ENCODE data around the gene PHF5A.
A peak's percentile ranks its signal among the peaks of the same experiment; 100 is the strongest.

PHF5A gene

DNA sequence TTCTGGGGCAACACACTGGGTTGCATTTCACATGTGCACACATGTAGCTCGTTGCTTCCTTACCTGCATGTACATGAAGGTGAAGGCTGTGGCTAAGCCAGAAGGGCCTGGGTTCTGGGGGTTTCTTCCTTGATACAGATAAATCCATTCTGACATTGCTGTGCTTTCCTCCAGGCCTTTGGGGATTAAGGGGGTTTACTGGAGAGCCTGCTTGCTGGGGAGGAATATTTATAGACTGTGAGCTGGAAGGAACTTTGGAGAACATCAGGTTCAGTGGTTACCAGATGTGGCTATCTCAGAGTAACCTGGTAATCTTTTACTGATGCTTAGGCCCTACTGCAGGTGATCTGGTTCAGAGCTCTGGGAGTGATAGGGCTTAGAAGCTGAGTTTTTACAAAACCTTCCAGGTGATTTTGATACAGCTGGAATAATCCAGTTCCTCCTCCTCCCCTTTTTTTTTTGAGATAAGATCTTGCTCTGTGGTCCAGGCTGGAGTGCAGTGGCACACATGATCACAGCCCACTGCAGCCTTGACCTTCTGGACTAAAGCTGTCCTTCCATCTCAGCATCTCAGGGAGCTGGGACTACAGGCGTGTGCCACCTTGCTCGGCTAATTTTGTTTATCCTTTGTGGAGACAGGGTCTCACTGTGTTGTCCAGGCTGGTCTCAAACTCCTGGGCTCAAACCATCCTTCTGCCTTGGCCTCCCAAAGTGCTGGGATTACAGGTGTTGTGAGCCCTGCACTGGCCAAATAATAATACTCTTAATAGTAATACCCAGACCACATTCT lies 20.3 kb upstream of the PHF5A start:
- DNase-seq, result no peak

DNA sequence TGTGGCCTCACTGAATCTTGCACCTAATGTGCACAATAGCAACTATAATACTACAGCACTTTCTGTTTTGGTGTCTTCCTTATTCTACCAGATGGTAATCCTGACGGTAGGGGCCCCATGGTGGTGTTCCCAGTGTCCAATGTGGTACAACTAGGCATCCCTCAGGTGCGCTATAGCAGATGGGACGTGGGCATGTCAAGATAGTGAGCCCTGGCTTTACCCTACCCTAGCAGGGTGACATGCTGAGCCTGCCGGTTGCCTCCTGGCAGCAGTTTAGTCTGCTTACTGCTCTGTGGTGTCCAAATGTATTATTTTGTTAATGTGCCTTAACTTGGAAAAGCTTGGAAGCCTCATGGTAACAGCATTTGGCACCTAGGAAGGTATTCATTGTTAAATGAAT lies 19.6 kb upstream of the PHF5A start:
- no peak for DNase-seq

- DNase-seq, result no peak
These were observed 18.8 kb upstream of the PHF5A start for GRCh38 chr22:41487037-41487935.

DNA sequence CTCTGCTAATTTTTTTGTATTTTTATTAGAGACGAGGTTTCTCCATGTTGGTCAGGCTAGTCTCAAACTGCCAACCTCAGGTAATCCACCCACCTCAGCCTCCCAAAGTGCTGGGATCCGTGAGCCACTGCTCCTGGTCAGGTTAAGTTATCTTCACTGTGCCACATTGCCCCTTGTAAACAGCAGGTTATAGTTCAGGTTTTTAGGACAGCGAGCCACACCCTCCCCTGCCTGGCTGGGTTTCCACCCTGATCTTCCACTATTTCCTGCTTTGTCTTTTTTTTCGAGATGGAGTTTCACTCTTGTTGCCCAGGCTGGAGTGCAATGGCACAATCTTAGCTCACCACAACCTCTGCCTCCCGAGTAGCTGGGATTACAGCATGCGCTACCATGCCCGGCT lies 16.5 kb upstream of the PHF5A start:
- DNase-seq, result no peak

- no peak for DNase-seq
These were observed 13.9 kb upstream of the PHF5A start for GRCh38 chr22:41482319-41482935.

GRCh38 chr22:41481925-41482318 lies 13.4 kb upstream of the PHF5A start:
- peak in 1 of 58 donors; percentile 13 for DNase-seq

- DNase-seq, result peak in 12 of 58 donors; percentile 8 to 54 (median 30)
These were observed 12.8 kb upstream of the PHF5A start for GRCh38 chr22:41481131-41481830.

GRCh38 chr22:41480397-41480735 lies 11.9 kb upstream of the PHF5A start:
- peak in 11 of 58 donors; percentile 8 to 51 (median 40) for DNase-seq

DNA sequence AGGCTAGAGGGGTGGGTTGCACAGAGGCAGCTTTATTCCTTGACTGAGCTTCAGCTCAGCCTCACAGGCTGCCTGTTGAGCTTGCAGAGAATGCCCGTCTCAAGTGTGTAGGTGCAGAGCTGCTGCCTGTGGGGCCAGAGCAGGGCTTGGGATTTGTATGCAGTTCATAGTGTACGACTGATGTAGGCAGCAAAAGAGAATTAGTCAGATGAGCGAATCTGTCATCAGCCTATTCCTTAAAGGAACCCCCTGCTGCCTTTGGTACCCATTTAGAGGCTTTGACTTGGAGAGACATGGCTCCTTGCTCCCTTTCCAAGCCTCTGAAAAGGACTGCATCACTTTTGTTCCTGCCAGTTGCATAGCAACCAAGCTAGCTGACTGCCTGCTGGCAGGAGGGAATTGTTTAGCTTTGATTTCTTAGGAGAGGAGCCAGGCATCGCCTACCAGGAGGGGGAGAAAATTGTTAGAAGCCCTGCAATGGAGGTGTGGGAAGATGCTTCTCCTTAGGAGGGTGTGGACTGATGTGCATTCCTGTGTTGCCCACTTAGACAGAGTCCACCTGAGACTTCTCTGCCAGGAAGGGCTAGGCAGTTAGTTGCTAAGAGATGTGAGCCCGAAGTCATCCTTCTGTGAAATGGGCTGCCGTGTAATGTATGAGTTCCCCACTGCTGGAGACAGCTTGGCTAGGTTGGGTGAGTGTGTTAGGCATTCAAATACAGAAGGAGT lies 11.3 kb upstream of the PHF5A start:
- DNase-seq, result peak in 51 of 58 donors; percentile 29 to 96 (median 74)

- peak in 26 of 58 donors; percentile 16 to 68 (median 43) for DNase-seq
These were observed 10.5 kb upstream of the PHF5A start for GRCh38 chr22:41478891-41479521.

- DNase-seq, result no peak
These were observed 10.0 kb upstream of the PHF5A start for GRCh38 chr22:41478473-41478872.

DNA sequence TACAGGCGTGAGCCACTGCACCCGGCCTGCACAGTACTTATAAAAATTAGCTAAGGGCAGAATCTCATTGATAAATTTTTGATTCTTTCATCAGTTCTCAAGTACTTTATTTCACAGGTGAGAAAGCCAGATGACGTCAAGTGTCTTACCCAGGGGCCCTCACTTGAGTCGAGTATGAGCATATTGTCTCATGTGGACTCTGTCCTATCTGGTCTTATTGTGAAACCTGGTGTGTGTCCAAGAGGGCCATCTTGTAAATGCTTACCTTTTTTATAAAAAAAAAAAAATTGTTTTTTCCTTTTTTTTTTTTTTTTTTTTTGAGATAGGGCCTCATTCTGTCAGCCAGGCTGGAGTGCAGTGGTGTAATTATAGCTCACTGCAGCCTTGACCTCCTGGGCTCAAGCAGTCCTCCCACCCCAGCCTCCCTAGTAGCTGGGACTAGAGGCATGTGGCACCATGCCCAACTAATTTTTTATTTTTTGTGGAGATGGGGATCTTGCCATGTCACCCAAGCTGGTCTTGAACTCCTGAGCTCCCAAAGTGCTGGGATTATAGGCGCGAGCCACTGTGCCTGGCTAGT lies 6.5 kb upstream of the PHF5A start:
- no peak for DNase-seq

DNA sequence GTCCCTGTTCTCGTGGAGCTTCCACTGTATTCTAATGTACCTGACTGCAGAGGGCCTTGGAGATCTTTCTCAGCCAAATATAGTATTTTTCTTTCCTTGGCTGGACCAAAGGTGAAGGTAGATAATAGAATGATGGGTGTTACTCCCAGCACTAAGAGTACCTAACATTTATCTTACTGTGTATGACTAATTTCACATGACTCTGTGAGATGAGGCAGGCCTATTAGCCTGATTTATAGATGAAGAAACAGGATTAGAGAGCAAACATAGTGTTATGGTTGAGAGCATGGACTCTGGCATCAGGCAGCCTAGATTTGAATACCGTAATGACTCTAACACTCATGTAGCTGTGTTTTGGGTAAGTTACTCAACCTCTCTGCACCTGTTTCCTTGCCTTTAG lies 3.1 kb upstream of the PHF5A start:
- DNase-seq, result no peak

GRCh38 chr22:41470886-41471285 lies 2.4 kb upstream of the PHF5A start:
- DNase-seq, result no peak

GRCh38 chr22:41469218-41469851 lies 843 bp upstream of the PHF5A start:
- peak in 9 of 58 donors; percentile 40 to 85 (median 58) for DNase-seq

- no peak for DNase-seq
These were observed 6.6 kb downstream of the PHF5A start for GRCh38 chr22:41461901-41462300.

DNA sequence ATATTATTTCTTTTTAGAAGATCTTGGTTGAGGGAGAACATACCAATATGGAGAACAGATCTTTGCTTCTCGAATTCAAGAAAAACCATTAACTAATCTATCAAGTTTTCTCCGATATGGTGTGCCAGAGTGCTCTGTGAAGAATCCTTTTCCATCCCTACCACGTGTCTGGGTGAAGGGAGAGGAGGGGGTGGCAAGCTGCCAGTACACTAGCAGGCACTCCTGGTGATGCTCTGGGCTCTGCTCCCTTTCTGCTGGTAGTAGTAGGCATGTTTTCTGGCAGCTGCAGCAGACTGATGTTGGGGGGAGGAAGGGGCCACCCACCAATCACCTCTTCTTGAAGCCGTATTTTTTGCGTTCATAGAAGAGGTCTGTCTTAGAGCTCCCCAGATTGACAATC lies 8.4 kb downstream of the PHF5A start:
- DNase-seq, result peak in 51 of 58 donors; percentile 17 to 83 (median 55)

GRCh38 chr22:41459431-41459830 lies 9.1 kb downstream of the PHF5A start:
- DNase-seq, result no peak

GRCh38 chr22:41458161-41458728 lies 10.2 kb downstream of the PHF5A start:
- no peak for DNase-seq
